GM12891 (cell line): ENCODE results near the gene CGA.

Experiments
- POLR2A ChIP-seq: IDR thresholded peaks from 2 replicates; pipeline ENCODE4 v1.6.1; 2011; ENCODE audit warnings: low read depth, low read length, control low read depth
- POLR2AphosphoS5 ChIP-seq: IDR thresholded peaks from 2 replicates; pipeline ENCODE4 v1.6.1; 2011; ENCODE audit warnings: low read depth, low read length, control low read depth
- POU2F2 ChIP-seq: IDR thresholded peaks from 2 replicates; pipeline ENCODE4 v1.6.1; 2011; ENCODE audit warnings: low read depth, mild to moderate bottlenecking, control low read depth, low read length, moderate library complexity
- SPI1 ChIP-seq: IDR thresholded peaks from 2 replicates; pipeline ENCODE4 v1.6.1; 2011; ENCODE audit warnings: low read depth, low read length, control low read depth
- TAF1 ChIP-seq: IDR thresholded peaks from 2 replicates; pipeline ENCODE4 v1.6.1; 2011; ENCODE audit warnings: low read depth, low read length, control low read depth

- no peak for TF ChIP-seq POLR2AphosphoS5
- TF ChIP-seq POLR2A = no peak
- TF ChIP-seq TAF1 = no peak
- no peak for TF ChIP-seq POU2F2
- no peak for TF ChIP-seq SPI1
These were observed 26.1 kb downstream of the CGA start for GRCh38 chr6:87068795-87069194.
